ENCODE measurements around the gene SCNN1A.

Gene SCNN1A

DNA sequence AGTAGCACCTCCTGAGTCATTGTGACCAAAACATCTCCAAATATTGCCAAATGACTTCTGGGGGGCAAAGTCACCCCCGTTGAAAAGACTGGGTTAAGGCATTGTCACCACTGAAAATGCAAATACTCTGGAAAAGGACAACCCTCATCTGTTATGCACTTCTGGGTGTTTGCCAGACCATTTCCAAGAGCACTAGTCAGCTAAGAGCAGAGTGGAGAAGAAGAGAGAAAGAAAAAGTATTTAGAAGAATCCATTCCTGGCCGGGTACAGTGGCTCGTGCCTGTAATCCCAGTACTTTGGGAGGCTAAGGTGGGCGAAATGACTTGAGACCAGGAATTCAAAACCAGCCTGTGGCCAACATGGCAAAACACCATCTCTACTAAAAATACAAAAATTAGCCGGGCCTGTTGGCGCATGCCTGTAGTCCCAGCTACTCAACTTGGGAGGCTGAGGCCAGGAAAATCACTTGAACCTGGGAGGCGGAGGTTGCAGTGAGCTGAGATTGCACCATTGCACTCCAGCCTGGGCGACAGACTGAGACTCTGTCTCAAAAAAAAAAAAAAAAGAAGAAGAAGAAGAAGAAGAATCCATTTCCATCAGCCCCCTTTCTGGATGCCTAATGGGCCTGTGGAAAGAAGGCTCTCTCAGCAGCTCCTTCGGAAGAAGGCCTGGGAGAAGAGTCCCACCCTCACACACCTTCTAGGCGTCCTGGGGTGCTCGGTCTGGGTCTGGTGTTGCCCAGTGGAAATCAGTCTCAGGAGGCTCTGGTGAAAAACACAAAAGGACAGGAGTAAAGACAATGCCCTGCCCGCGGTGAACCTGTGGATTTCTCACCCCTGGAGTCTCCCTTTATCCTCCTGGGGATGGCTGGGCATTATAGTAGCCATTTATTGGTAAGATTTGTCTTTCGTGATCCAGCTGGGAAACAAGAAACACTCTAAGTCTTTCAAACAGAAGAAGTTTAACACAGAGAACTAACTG lies 5.1 kb upstream of the SCNN1A start:
- DNase-seq (ENCODE audit: low read depth): peak; percentile 41
- H3K4me3 ChIP-seq (ENCODE audit: control insufficient read depth, low read depth, low read length): no peak overlapping the region
- TF ChIP-seq CTCF (conservative IDR thresholded peaks at IDR 0.05; ENCODE audit: control insufficient read depth, insufficient read depth, low read depth, low read length): no peak

- no peak for DNase-seq (ENCODE audit: low read depth)
- no peak for TF ChIP-seq CTCF (conservative IDR thresholded peaks at IDR 0.05; ENCODE audit: control insufficient read depth, insufficient read depth, low read depth, low read length)
- no peak overlapping the region for H3K4me3 ChIP-seq (ENCODE audit: control insufficient read depth, low read depth, low read length)
Measured at GRCh38 chr12:6378709-6379472, 3.5 kb upstream of the SCNN1A start.

GRCh38 chr12:6377667-6377994 lies 2.3 kb upstream of the SCNN1A start:
- no peak for TF ChIP-seq CTCF (conservative IDR thresholded peaks at IDR 0.05; ENCODE audit: control insufficient read depth, insufficient read depth, low read depth, low read length)
- no peak overlapping the region for H3K4me3 ChIP-seq (ENCODE audit: control insufficient read depth, low read depth, low read length)
- no peak for DNase-seq (ENCODE audit: low read depth)

GRCh38 chr12:6376870-6377666 lies 1.7 kb upstream of the SCNN1A start:
- no peak for TF ChIP-seq CTCF (conservative IDR thresholded peaks at IDR 0.05; ENCODE audit: control insufficient read depth, insufficient read depth, low read depth, low read length)
- no peak for DNase-seq (ENCODE audit: low read depth)
- no peak overlapping the region for H3K4me3 ChIP-seq (ENCODE audit: control insufficient read depth, low read depth, low read length)

DNA sequence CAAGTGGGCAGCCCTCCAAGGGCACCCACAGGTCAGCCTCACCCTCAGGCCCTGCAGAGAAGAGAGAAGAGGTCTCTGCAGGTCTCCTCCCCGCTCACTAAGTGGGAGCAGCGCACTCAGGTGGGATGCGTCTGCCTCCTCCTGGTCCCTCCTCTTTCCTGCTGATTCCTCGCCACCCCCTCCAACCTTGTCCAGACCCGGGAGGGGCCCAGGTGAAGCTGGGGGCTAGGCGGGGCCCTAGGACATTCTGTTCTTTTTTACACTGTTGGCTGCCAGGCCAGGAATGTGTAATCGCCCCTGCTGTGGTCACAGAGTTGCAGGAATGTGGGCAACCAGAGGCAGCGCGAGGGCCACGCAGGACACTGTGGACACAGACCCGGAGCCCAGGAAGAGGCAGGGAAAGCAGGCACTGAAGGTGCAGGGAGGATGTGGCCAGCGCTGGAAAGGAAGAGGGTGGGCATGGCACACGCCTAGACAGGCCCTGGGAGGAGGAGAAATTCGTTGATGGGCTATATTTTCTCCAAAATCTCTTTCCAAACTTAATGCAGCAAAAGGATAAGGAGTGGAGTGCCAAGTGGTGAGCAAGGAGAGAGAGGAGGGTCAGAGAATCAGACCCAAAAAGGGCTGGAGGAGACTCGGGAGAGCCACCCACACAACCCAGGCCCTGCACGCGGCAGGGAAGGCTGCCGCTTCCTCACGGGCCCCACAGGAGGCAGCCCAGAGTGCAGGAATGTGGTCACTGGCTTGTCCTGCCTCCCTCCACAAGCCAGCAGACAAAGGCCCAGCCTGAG lies 911 bp upstream of the SCNN1A start:
- peak; percentile 79 for DNase-seq (ENCODE audit: low read depth)
- TF ChIP-seq CTCF (conservative IDR thresholded peaks at IDR 0.05; ENCODE audit: control insufficient read depth, insufficient read depth, low read depth, low read length): peak; percentile 45
- no peak overlapping the region for H3K4me3 ChIP-seq (ENCODE audit: control insufficient read depth, low read depth, low read length)

DNA sequence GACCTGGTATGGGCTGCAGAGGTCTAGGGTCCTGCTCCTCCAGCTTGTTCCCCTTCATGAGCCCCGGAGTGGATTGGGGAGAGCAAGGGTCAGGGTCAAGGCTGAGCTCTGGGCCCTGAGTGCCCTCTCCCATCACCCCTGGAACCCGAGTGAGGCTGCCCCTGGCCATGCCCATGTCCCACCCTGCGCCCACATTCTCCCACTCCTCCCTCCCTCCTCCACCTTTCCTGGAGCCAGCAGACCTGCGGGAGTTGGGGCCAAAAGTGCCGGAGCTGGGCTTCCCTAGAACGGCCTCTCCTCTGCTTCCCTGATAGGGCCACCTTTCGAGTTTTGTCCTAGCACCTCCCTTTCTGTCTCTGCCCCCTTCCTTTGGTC lies 590 bp downstream of the SCNN1A start:
- TF ChIP-seq CTCF (conservative IDR thresholded peaks at IDR 0.05; ENCODE audit: control insufficient read depth, insufficient read depth, low read depth, low read length): no peak
- DNase-seq (ENCODE audit: low read depth): no peak
- H3K4me3 ChIP-seq (ENCODE audit: control insufficient read depth, low read depth, low read length): no peak overlapping the region
